Measurements from ENCODE around the gene ICAM1.

The ICAM1 gene

GRCh38 chr19:10328558-10329429, 57.9 kb downstream of the ICAM1 start:
- DNase-seq, result no peak

- no peak for DNase-seq
These were observed 58.6 kb downstream of the ICAM1 start for GRCh38 chr19:10329555-10329954.

GRCh38 chr19:10332158-10332964, 61.4 kb downstream of the ICAM1 start:
- DNase-seq, result no peak

- peak; percentile 77 for DNase-seq
These were observed 62.2 kb downstream of the ICAM1 start, which contains the start of gene RAVER1 for GRCh38 chr19:10332965-10333757. TSS of gene RAVER1 (minus strand) at chr19:10333529. CDS start at chr19:10333507, 22 bp downstream.

- no peak for DNase-seq
These were observed 63.1 kb downstream of the ICAM1 start for GRCh38 chr19:10333758-10334587.

GRCh38 chr19:10334588-10335351, 63.9 kb downstream of the ICAM1 start:
- DNase-seq, result no peak

- DNase-seq, result no peak
These were observed 64.5 kb downstream of the ICAM1 start for GRCh38 chr19:10335352-10335985.

Data from NCI-H524 treated with DMSO at 0.1 percent for 48 hours (cell line).